ENCODE measurements around the gene CD200R1.

CD200R1 gene

GRCh38 chr3:112974894-112975293 is at the start of gene CD200R1:
TSS of gene CD200R1 (minus strand) at chr3:112975103. CDS start at chr3:112974857, 246 bp downstream.
- DNase-seq (ENCODE audit: low spot score): no peak

- no peak for DNase-seq (ENCODE audit: low spot score)
Observed at GRCh38 chr3:113021471-113021870, 46.6 kb upstream of the CD200R1 start.

DNA sequence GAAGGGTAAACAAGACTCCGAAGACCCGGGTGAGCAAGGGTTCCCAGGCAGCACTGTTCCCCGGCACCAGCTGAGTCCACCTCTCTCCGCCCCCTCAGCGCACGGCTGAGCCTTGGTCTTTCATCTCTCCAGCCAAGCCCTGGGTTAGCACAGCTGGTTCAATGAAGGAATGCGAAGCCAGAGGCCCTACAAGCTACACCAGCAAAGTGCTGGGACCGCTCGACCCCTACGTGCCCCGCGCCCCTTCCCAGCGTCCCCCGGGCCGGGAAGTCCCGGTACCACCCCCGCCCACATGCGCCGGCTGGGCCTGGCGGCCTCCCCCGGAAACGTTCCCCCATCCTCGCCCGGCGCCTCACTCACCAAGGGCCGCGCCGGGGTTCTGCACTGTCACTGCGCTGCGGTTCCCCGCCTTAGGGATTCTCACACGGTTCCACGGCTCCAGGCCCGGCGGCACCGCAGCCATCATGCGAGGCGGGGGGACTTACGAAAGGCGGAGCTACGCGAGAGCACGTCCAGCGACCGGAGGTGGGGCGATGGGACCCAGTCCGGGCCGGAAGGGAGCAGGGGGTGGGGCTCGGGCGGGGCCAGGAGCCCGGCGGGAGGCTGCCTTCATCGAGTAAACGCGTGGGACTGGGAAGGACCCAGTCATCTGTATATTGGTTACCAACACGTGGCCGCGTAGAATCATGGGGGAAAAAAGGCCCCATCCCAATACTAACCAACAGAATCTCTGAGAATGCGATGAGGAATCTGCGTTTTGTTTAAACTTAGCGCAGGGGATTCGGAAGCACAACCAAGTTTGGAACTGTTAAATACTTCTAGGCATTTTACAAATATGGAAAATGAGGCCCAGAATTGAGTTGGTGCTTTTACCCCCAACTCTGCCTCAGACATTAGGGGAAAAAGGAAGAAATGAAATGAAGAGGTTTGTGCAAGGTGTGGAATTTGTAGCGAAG is 44.6 kb upstream of the CD200R1 start:
- peak; percentile 70 for DNase-seq (ENCODE audit: low spot score)

DNA sequence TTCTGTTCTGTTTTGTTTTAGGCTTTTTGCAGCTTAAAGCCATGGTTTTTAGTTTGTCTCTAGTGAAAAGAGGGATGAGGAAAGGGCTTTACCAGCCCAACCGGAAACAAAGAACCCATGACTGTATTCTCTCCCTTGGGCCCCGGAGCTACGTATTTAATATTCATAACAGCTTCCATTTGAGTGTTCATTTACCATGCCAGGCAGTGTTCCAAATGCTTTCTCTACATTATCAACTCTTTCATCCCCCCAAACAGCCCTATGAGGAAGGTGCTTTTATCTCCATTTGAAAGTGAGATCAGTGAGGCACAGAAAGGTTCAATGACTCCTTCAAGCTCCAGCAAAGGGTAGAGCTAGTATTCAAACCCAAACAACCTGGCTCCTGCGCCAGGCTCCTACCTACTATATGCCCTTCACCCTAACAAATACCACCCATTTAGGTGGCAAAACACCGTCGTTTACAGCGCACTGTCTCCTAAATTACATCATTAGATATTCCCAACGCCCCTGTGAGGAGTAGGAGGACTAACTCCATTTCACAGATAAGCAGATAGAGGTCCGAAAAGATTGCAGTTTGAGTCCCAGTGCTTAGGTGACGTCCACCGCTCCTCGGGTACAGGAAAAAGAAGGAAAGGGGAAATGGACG is 43.8 kb upstream of the CD200R1 start:
- DNase-seq (ENCODE audit: low spot score): no peak

- DNase-seq (ENCODE audit: low spot score): no peak
Observed at GRCh38 chr3:113013593-113013992, 38.7 kb upstream of the CD200R1 start.

GRCh38 chr3:113008117-113008516 is 33.2 kb upstream of the CD200R1 start:
- DNase-seq (ENCODE audit: low spot score): no peak

GRCh38 chr3:113006359-113007056 is 31.6 kb upstream of the CD200R1 start:
- no peak for DNase-seq (ENCODE audit: low spot score)

DNA sequence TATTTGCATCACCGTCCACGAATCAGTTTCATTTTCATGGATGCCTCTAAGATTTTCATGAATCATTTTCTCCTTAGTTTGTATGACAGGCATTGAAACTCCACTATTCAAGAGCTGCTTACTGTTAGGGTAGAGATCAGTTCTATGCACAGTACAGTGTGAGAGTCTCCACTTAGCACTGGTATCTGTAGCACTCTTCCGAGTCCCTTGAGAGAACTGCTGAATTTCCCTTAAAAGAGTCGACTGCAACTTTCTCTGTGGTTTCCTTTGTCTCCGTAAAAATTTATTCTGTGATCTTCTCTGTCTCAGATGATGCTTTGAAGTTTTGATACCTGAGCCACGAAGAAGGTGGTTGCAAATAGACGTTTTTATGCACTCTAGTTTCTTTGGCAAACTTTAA is 30.7 kb upstream of the CD200R1 start:
- DNase-seq (ENCODE audit: low spot score): no peak

- DNase-seq (ENCODE audit: low spot score): peak; percentile 53
Observed at GRCh38 chr3:113002679-113003078, 27.8 kb upstream of the CD200R1 start.

GRCh38 chr3:113002037-113002436 is 27.1 kb upstream of the CD200R1 start:
- no peak for DNase-seq (ENCODE audit: low spot score)

DNA sequence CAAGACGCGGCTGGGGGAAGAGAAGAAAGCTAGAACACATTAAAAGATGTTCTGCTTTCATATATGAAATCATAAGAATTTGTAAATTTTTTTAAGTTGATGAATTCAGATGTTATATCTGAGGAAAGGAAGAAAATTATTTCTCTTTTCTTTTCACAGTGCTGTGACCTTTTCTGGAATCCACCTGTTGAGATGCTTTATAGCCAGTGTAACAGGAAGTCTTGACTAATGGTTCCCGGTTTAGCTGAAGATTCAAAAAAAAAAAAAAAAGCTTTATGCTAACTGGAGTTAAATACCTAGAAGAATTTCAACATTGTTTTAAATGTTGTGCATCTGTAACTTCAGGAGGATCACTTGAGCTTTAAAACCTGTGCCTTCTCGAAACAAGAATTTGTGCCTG is 25.8 kb upstream of the CD200R1 start:
- DNase-seq (ENCODE audit: low spot score): no peak

GRCh38 chr3:112995800-112996199 is 20.9 kb upstream of the CD200R1 start:
- no peak for DNase-seq (ENCODE audit: low spot score)

DNA sequence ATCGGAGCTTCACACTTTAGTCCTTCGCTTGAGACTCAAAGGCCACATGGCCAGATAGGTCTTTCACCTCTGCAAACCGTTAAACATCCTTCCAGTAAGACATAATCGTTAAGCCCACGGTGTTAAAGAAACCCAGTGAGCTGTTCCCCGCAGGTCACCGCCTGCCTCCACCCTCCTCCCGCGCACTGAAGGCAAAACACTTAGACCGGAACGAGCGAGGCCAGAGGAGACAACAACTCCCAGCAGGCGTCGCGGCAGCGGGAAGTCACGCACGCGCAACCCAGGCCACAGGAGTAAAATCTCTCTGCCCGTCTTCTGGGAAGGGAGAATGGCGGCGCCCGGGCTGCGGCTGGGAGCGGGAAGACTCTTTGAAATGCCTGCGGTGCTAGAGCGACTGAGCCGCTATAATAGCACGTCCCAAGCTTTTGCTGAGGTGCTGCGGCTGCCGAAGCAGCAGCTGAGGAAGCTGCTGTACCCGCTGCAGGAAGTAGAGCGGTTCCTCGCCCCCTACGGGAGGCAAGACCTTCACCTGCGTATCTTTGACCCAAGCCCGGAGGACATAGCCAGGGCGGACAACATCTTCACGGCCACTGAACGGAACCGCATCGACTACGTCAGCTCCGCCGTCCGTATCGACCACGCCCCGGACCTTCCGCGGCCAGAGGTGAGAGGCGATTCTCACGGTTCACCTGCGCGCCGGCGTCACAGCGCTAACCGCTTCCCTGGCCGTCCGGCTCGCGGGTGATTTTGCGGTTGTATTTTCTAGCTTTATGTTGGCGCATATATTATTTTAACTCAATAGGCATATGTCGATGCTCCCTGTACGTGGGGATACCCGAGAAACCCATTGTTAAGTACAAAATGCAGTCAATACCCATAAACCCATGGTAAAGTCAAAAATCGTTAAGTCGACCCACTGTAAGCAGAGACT is 16.0 kb upstream of the CD200R1 start, which contains the start of gene GTPBP8:
TSS of gene GTPBP8 (plus strand) at position 313 of the 931 bp plus-strand sequence. CDS start at position 329, 16 bp downstream.
- peak; percentile 69 for DNase-seq (ENCODE audit: low spot score)

GRCh38 chr3:112987710-112988334 is 12.9 kb upstream of the CD200R1 start:
- DNase-seq (ENCODE audit: low spot score): no peak

GRCh38 chr3:112984485-112984884 is 9.6 kb upstream of the CD200R1 start:
- no peak for DNase-seq (ENCODE audit: low spot score)

DNA sequence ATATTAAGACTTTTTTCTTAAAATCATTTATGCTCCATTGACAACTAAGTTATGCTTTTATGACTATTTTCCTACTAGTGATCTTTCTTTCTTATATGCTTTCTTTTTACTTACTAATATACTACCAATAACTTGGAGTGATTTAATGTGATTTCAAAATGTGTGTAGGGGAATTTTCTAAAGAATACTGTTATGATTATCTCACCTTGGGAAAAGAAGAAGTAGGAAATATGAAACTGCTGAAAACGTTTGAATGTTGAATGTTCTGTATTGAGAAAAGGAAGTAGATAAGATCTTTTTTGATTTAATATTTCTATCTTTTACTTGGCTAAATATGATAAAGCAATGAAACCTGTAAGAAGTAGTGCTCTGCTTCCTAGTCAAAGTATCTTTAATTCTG is 7.8 kb upstream of the CD200R1 start:
- no peak for DNase-seq (ENCODE audit: low spot score)

GRCh38 chr3:112980080-112980479 is 5.2 kb upstream of the CD200R1 start:
- no peak for DNase-seq (ENCODE audit: low spot score)

GRCh38 chr3:112979244-112979832 is 4.4 kb upstream of the CD200R1 start:
- peak; percentile 47 for DNase-seq (ENCODE audit: low spot score)

GRCh38 chr3:112976953-112977352 is 2.0 kb upstream of the CD200R1 start:
- no peak for DNase-seq (ENCODE audit: low spot score)

GRCh38 chr3:112976001-112976400 is 1.1 kb upstream of the CD200R1 start:
- DNase-seq (ENCODE audit: low spot score): no peak

GRCh38 chr3:112974178-112974517 is 755 bp downstream of the CD200R1 start:
- no peak for DNase-seq (ENCODE audit: low spot score)
